SK-N-DZ (cell line): ENCODE results near the gene EXOC2.

Experiments
- DNase-seq: peaks from one replicate; pipeline ENCODE4 v3.0.0-alpha.2; 2015; ENCODE audit warnings: low spot score

Gene EXOC2

DNA sequence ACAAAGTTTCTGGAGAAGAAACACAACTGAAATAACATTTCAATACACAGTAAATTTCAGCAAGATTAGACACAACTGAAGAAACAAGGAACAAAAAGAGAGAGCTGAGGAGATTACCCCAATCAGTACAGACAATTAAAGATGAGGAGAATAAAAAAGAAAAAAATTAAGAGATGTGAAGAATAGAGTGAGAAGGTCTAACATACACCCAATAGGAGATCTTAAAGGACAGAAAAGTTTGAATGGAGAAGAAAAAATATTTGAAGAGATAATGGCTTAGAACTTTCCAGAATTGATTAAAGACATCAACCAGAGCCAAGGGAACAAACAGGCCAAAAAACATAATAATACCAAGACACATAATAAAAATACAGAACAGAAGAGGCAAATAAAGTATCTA lies 152.4 kb downstream of the EXOC2 start:
- no peak for DNase-seq

GRCh38 chr6:537114-537513 lies 155.8 kb downstream of the EXOC2 start:
- DNase-seq = no peak

DNA sequence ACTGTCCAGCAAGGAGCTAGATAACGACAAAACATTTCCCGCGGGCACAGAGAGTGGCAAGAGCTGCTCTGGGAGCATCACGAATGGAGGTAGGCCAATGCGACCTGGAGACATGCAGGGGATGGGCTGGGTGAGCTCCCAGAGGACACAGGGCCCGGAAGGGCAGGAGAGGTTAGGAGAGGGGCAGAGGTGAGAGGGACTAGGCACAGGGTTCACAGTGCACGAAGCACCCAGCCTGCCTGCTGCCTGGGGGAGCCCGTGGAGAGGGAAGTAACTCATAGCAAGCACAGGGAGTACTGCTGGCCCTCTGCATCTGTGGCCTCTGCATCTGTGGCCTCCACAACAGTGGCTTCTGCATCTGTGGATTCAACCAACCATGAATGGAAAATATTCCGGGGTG lies 162.5 kb downstream of the EXOC2 start:
- DNase-seq = no peak

DNA sequence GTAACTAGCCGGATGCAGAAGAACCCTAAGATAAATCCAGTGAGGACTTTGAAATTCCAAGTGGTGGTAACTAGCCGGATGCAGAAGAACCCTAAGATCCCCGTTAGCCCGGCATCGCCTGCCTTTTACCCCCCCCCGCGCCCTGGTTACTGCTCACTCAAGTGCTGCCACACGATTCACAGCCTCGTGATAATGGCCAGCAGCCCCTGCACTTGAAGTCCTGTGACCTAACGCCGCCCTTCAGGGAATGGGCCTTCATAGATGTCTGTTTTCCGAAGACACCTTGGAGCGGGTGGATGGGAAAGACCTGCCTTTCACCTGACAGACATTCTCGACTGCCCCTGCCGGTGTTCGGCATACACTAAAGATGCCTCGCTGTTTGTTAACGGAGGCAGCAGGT lies 163.9 kb downstream of the EXOC2 start:
- DNase-seq = no peak

DNA sequence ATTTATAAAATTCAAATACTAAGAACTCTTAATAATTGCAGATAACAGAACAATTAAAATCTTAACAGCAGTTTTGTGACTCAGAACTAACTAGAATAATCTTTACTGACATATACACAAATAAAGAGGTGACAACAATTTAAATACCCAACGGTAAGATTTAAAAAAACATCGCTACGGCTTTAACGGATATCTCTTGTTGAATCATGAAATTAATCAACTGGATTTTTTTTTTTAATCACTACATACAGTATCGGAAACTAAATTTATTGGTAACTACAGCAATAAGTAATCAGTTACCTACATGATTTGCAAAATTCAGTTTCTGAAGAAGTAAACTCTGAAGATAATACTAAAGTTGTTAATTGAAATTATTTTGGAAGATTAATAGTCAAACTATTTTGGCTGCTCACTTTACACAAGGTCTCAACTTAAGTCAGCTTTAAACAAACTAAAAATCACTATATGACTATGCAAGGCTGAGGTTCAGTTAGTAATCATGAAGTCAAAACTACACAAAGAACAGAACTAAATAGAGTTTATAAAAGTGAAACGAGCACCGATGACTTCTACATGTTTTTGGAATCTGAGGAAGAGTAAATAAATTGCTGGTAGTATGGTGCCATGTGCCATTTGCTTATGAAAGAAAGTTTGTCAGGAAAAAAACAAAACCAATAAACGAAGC lies 164.8 kb downstream of the EXOC2 start:
- no peak for DNase-seq

DNA sequence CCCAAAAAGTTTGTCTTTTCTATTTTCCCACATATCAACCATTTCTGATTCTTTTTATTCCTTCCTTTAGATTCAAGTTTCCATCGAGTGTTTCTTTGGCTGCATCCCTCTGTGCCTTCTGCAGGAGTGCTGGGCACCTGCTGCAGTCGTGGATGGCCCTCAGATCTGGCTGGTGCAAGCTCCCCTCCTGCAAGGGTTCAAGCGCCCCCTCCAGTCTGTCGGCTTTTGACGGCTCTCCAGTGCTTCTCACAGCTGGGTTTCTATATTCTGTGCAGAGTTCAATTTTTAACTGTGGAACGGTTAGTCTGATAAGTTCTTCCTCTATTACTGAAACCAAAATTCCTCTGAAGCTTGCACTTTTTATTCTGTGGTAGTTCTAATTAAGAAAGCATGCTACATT lies 168.1 kb downstream of the EXOC2 start:
- no peak for DNase-seq

- DNase-seq = no peak
Measured at GRCh38 chr6:520820-521219, 172.1 kb downstream of the EXOC2 start.

DNA sequence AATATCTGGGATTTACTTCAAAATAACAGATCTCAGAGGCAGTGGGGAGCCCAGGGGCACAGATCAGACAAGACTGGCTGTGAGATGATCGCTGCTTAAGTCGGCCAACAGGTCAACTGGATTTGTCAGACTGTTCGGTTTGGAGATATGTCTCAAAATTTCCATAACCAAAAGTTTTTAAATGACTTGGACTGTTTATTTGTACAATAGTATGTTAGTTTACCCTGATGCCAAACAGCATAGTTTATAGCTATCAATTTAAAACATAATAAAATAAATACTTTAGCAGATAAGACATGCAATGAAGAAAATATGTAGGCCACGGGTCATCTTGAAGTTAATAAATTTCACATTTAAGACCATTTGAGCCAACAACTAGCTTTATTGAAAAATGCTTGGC lies 174.7 kb downstream of the EXOC2 start:
- DNase-seq = no peak

DNA sequence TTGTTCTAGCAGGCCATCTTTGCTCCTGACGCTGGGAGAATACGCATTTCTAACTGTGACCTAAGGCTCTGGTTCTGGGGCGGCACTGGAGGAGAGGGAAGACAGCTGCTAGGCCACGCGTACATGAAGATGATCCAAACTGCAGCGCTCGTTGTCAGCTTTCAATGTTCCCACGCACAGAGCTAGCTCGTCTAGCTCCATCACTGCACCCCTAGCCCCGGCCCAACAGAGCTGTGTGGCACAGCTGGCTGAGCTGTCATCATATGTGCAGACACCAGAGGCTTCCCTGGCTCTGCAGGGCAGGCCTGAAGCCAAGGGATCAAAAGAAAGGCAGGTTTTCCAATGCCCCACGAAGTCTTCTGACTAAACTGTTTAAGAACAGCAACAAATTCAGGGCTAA lies 176.7 kb downstream of the EXOC2 start:
- DNase-seq = no peak

GRCh38 chr6:515267-515666 lies 177.7 kb downstream of the EXOC2 start:
- no peak for DNase-seq

DNA sequence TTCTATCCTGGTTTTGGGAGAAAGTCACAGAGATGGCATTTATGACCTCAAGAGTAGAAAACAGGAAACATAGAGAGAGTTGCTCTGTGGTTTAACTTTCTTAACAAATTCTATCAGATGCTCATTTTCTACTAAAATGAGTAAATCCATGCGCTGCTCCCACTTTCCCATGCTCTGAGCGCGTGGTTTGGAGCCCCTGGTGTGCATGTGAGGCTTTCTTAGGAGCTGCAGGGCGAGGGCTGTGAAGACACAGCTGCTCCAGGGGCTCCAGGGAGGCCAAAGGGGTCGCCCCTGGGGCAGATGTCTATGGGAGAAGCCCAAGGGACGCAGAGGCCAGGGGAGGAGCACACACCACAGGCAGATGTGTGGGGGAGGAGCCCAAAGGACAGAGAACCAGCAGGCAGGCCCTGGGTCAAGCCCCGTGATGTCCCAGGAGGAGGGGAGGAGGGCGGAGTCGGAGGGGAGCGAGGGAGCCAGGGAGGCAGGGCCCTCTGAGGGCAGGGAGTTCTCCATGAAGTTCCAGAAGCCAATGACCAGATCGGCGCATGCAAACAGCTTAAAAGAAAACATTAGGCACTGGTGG lies 178.5 kb downstream of the EXOC2 start:
- no peak for DNase-seq

DNA sequence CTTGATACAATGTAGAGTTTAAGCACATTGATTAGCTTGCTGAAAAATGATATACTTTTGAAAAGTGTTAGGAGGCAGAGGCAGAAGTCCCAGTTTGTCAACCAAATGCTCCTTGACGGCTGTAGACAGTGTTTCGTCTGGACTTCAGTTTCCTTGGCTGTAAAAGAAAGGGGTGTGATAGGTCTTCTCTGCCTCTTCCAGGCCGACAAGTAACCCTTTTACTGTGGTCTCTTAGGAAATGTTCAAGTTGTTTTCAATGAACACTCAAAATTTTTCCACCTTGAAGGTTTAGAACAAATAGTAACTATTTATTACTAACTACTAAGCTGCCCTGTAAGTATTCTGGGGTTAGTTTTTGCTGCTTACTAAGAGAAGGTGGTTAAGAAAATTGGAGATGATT lies 179.0 kb downstream of the EXOC2 start:
- no peak for DNase-seq

GRCh38 chr6:513058-513457 lies 179.9 kb downstream of the EXOC2 start:
- no peak for DNase-seq

GRCh38 chr6:511488-512137 lies 181.3 kb downstream of the EXOC2 start:
- DNase-seq = no peak

GRCh38 chr6:509676-510075 lies 183.3 kb downstream of the EXOC2 start:
- no peak for DNase-seq

DNA sequence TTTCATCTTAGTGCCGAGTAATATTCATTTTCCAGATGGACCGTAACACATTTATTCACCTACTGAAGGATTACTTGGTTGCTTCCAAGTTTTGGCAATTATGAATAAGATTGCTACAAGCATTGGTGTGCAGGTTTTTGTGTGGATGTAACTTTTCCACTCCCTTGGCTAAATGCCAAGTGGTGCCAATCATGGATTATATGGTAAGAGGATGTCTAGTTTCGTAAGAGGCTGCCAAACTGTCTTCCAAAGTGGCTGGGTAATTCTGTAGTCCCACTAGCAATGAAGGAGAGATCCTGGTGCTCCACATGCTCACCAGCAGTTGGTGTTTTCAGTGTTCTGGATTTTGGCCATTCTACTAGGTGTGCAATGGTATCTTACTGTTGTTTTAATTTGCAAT lies 184.3 kb downstream of the EXOC2 start:
- no peak for DNase-seq

- DNase-seq = no peak
Measured at GRCh38 chr6:508006-508405, 184.9 kb downstream of the EXOC2 start.

DNA sequence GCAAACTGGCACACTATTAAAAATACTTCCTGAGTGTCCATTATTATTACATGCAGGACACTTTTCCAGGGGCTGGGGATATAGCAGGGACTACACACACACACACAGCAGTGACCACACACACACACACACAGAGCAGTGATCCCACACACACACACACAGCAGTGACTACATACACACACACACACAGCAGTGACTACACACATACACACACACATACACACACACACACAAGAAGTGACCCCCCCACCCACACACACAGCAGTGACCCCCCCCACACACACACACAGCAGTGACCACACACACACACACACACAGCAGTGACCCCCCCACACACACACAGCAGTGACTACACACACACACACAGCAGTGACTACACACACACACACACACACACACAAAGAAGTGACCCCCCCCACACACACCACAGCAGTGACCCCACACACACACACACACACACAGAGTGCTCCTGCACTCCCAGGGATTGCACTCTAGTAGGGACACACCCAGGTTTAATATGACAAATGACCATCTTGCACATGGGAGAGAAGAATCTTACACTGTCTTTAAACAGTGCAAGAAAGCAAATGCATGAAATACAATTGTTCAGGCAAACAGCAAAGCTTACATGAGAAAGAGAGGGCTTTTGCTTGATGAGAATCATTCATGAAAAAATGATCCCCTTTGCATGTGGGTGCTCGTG lies 185.9 kb downstream of the EXOC2 start:
- no peak for DNase-seq

DNA sequence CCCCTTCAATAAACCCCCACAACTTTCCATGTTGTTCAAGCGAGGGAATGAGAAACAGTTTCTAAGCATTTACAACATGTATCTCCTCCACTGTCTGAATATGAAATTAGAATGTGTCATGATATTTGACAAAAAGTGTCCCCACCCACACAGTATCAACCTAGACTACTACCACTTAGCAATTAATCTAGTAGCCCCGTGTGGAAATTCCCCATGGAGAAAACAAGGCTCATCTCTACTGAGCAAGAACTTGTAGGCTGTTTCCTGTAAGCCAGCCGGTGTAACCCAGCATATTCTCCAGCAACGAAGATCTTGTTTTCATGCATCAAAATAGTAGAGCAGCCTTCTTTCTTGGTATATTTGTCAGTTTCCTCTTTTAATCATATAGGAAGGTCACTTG lies 186.4 kb downstream of the EXOC2 start:
- no peak for DNase-seq

DNA sequence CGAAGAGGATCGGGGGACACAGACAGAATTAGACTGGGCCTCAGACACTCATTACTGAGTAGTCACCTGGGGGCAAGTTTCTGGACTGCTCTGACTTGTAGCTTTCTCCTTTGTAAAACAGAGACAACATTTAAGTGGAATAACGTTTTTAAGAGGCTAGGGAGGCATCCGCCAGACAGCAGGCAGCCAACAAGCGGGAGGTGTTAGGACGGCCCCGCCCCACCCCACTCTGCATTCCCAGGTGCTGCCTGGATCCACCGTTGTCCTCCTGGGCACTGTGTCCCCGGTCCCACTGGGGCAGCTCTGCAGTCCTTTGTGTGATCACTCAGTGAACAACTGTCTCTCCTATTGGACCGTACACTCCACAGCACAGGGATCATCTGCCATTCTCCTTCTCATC lies 187.6 kb downstream of the EXOC2 start:
- no peak for DNase-seq

GRCh38 chr6:504446-504980 lies 188.4 kb downstream of the EXOC2 start:
- no peak for DNase-seq

DNA sequence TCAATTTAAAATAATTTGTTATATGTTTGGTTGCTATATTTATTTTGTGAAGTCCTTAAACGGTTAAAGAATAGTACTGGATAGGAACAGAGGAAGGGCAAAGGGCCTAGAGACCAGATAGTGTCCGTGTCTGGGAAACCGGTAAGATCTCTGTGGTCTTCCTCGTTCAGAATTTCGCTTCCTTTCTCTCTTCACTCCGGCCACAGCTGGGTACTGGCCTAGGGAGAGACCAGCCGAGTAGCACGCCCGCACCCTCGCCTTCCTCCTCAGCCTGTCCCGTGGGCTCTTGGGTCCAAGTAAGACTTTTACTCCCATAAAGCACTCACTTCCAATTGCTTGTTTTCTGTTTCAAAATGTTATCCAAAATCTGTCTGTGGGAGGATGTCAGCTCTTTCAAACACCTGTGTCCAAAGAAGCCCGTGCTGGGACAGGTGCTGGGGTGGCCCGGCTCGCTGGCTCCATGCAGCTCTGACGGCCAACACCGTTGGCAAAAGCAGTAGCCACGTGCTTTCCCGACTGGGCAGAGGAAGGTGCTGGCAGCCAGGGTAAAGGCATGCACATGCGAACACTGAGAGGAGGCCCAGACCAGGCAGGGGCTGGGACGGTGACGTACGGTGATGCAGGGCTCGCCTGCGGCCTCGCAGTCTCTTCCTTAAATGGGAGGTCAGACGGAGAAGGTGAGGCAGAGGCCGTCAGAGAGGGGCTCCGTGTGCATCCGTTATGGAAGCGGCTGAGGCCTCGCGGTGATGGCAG lies 189.2 kb downstream of the EXOC2 start:
- DNase-seq = no peak
